Measurements from ENCODE around the gene APH1A. TPM values are rescaled to one million over a fixed set of nuclear protein-coding genes. Genes with fewer than 3 reads are reported as not detected.

Gene APH1A
- total RNA-seq, 1 experiment from 2014 or later: 211 TPM

DNA sequence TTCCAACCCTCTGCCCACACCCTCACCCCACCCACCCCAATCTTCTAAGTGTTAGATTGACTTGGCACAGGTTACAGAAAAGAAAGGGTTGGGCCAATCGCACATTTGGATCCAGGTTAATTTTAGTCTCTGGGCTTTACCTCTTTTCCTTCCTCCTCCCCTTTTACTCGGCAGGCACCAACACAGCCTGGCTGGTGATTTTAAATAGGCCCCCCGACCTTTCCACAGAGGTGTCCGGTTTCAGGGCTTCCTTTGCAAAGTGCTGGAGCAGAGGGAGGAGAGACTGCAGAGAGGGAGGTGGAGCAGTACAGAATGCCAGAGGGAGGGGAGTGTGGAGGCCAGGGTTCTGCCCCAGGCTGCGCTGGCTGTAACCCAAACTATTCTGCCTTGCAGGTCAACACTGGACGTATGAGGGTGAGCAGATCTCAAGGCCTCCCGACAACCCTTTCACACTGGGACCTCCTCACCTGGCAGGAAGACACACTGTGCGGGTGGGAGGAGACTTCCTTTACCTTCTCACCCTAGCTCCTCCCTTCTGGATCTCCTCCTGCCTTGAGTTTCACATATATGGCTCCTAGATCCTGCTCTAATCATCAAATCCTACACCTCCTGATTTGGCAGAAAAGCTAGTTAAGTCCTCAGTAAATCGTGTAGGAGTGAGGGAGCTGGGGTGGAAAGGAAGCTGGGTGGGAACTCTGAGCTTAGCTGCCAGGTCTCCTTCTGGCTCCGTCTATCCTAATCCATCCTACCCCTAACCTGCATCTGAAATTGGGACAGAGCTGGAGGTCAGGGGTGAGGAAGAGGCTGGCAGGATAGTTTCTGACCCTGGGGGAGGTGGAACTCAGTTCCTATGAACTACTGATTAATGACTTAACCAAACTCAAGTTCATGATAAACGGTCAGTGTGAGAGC, 8.8 kb downstream of the APH1A start:
- ChIA-PET CTCF (interaction anchor here (1.9 kb wide), 1 partner anchor 21 kb away, joined by 9 read pairs; no protein-coding TSS in a partner anchor), POLR2A (ENCODE audit: unreplicated experiment) (interaction anchor here (0.6 kb wide), 1 partner anchor 104 kb away, joined by 4 read pairs; the partner anchor contains the start of gene RPRD2)
- Histone ChIP-seq H3K27ac (ENCODE audit: low read length) (0 out of 2 replicates have a peak overlapping the region, but pooled peaks have one; percentile 0), H3K79me2 (ENCODE audit: low read length) (no peaks in the 10 kb centered on the region), H3K36me3 (ENCODE audit: low read depth, low read length) (peaks cover 6% of the 10 kb centered on the region; the same call in 1 of the 2 replicates), H3K9ac (ENCODE audit: low read length) (no peak overlapping the region), H2AFZ (ENCODE audit: low read length) (peak overlapping the region; percentile 20), H3K4me3 (ENCODE audit: low read length) (peak overlapping the region; percentile 29; the same call in 1 of the 2 replicates), H3K9me2 (replicated peaks; ENCODE audit: low read length) (no peaks in the 10 kb centered on the region), H3K4me1 (ENCODE audit: insufficient read depth, low read length) (peaks cover 55% of the 10 kb centered on the region), H3F3A (ENCODE audit: low read length, unreplicated experiment) (peaks cover 8% of the 10 kb centered on the region), H3K9me3 (ENCODE audit: low read length) (no peaks in the 10 kb centered on the region), H3K4me2 (ENCODE audit: low read length) (peak overlapping the region; percentile 61), H4K20me1 (ENCODE audit: low read length) (no peaks in the 10 kb centered on the region), H3K27me3 (ENCODE audit: low read length) (no peaks in the 10 kb centered on the region)
- no peak for TF ChIP-seq EZH2phosphoT487 (IDR thresholded peaks at IDR 0.05; ENCODE audit: borderline replicate concordance, low read length)
- TF ChIP-seq, protein P1, sequence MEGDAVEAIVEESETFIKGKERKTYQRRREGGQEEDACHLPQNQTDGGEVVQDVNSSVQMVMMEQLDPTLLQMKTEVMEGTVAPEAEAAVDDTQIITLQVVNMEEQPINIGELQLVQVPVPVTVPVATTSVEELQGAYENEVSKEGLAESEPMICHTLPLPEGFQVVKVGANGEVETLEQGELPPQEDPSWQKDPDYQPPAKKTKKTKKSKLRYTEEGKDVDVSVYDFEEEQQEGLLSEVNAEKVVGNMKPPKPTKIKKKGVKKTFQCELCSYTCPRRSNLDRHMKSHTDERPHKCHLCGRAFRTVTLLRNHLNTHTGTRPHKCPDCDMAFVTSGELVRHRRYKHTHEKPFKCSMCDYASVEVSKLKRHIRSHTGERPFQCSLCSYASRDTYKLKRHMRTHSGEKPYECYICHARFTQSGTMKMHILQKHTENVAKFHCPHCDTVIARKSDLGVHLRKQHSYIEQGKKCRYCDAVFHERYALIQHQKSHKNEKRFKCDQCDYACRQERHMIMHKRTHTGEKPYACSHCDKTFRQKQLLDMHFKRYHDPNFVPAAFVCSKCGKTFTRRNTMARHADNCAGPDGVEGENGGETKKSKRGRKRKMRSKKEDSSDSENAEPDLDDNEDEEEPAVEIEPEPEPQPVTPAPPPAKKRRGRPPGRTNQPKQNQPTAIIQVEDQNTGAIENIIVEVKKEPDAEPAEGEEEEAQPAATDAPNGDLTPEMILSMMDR (conservative IDR thresholded peaks at IDR 0.05; ENCODE audit: low read depth, low read length): no peak
- TF ChIP-seq EZH2 (IDR thresholded peaks at IDR 0.05; ENCODE audit: low read length, unreplicated experiment): no peak
- peak; percentile 76 for DNase-seq
- intact Hi-C loops (cut with micrococcal nuclease): loop anchor here (10.0 kb wide), 2 partner anchors 205 to 275 kb away; no protein-coding TSS in a partner anchor
- ATAC-seq: peak; percentile 18
- BruUV-seq (replicated peaks): no TSS peak

DNA sequence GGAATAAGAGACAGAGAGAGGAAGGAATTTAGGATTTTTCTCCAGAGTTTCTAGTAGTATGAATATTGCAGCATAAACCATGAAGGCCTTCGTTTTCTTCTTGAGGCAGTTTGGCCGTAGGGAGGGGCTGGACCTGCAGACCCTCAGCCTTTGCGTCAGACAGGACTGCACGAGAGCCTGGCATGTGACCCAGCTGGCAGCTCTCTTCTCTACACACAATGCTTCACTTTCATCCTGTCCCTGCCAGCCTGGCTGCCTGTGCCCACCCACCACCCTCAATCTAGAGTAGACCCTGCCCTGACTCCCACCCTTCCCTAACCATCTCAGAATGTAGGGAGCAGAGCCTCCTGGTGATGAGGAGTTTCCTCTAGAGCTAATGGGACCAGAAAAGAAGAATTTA, 9.6 kb downstream of the APH1A start:
- Histone ChIP-seq H3K4me2 (ENCODE audit: low read length) (peak overlapping the region; percentile 61; the same call in 1 of the 2 replicates), H3K4me1 (ENCODE audit: insufficient read depth, low read length) (peaks cover 55% of the 10 kb centered on the region), H3F3A (ENCODE audit: low read length, unreplicated experiment) (peaks cover 8% of the 10 kb centered on the region), H2AFZ (ENCODE audit: low read length) (no peak overlapping the region), H3K27ac (ENCODE audit: low read length) (no peak overlapping the region), H3K4me3 (ENCODE audit: low read length) (no peak overlapping the region), H3K27me3 (ENCODE audit: low read length) (no peaks in the 10 kb centered on the region), H3K9ac (ENCODE audit: low read length) (no peak overlapping the region), H3K36me3 (ENCODE audit: low read depth, low read length) (no peaks in the 10 kb centered on the region), H3K9me3 (ENCODE audit: low read length) (no peaks in the 10 kb centered on the region), H3K9me2 (replicated peaks; ENCODE audit: low read length) (no peaks in the 10 kb centered on the region), H4K20me1 (ENCODE audit: low read length) (no peaks in the 10 kb centered on the region), H3K79me2 (ENCODE audit: low read length) (no peaks in the 10 kb centered on the region)
- no TSS peak for BruUV-seq (replicated peaks)
- no peak for ATAC-seq
- CTCF ChIA-PET: interaction anchor here (1.9 kb wide), 1 partner anchor 22 kb away, joined by 9 read pairs; no protein-coding TSS in a partner anchor
- intact Hi-C loops (cut with micrococcal nuclease): loop anchor here (10.0 kb wide), 2 partner anchors 206 to 276 kb away; no protein-coding TSS in a partner anchor
- no peak for TF ChIP-seq EZH2phosphoT487 (IDR thresholded peaks at IDR 0.05; ENCODE audit: borderline replicate concordance, low read length)
- TF ChIP-seq EZH2 (IDR thresholded peaks at IDR 0.05; ENCODE audit: low read length, unreplicated experiment): no peak
- TF ChIP-seq, protein P1 (conservative IDR thresholded peaks at IDR 0.05; ENCODE audit: low read depth, low read length): no peak
- POLR2A ChIA-PET (ENCODE audit: unreplicated experiment): no interaction called here
- DNase-seq: no peak

Measured in PC-3 (cell line).